ENCODE data around the gene ADCY3. TPM values are rescaled to one million over a fixed set of nuclear protein-coding genes. Genes with fewer than 3 reads are reported as not detected.

ADCY3 gene
- total RNA-seq, 1 experiment from 2014 or later = 25.8 TPM

- no peak for DNase-seq (ENCODE audit: low read depth, low spot score)
- in situ Hi-C loops (cut with HindIII; ENCODE audit: low pct_unique_long_range_greater_than_20kb, low sequenced_read_pairs) = no loop called here
Observed at GRCh38 chr2:24913911-24914310, 6.1 kb downstream of the ADCY3 start.

GRCh38 chr2:24912986-24913385 lies 7.1 kb downstream of the ADCY3 start:
- no peak for DNase-seq (ENCODE audit: low read depth, low spot score)
- in situ Hi-C loops (cut with HindIII; ENCODE audit: low pct_unique_long_range_greater_than_20kb, low sequenced_read_pairs) = no loop called here

DNA sequence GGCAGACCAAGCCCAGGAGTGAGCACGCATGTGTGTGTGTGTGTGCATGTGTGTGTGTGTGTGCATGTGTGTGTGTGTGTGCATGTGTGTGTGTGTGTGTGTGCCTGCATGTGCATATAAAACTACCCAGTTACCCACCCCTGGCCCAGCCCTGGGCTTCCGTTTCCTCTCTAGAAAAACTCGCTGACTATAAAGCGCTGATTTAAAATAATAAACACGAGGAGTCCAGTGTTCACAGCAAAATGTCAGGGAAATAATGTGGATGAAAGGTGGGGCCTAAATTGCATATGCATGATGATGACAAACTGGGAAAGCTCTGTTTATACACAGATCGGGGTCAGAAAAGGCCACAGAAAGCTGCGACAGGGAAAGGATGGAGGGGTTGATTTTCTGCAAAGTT lies 7.5 kb downstream of the ADCY3 start:
- DNase-seq (ENCODE audit: low read depth, low spot score) = no peak
- in situ Hi-C loops (cut with HindIII; ENCODE audit: low pct_unique_long_range_greater_than_20kb, low sequenced_read_pairs) = no loop called here

GRCh38 chr2:24910245-24910644 lies 9.8 kb downstream of the ADCY3 start:
- DNase-seq (ENCODE audit: low read depth, low spot score) = no peak
- in situ Hi-C loops (cut with HindIII; ENCODE audit: low pct_unique_long_range_greater_than_20kb, low sequenced_read_pairs) = no loop called here

- in situ Hi-C loops (cut with HindIII; ENCODE audit: low pct_unique_long_range_greater_than_20kb, low sequenced_read_pairs) = no loop called here
- DNase-seq (ENCODE audit: low read depth, low spot score) = no peak
Observed at GRCh38 chr2:24909555-24910177, 10.4 kb downstream of the ADCY3 start.

- in situ Hi-C loops (cut with HindIII; ENCODE audit: low pct_unique_long_range_greater_than_20kb, low sequenced_read_pairs) = no loop called here
- DNase-seq (ENCODE audit: low read depth, low spot score) = no peak
Observed at GRCh38 chr2:24908461-24908901, 11.6 kb downstream of the ADCY3 start.

GRCh38 chr2:24907116-24907515 lies 12.9 kb downstream of the ADCY3 start:
- in situ Hi-C loops (cut with HindIII; ENCODE audit: low pct_unique_long_range_greater_than_20kb, low sequenced_read_pairs) = no loop called here
- DNase-seq (ENCODE audit: low read depth, low spot score) = no peak

DNA sequence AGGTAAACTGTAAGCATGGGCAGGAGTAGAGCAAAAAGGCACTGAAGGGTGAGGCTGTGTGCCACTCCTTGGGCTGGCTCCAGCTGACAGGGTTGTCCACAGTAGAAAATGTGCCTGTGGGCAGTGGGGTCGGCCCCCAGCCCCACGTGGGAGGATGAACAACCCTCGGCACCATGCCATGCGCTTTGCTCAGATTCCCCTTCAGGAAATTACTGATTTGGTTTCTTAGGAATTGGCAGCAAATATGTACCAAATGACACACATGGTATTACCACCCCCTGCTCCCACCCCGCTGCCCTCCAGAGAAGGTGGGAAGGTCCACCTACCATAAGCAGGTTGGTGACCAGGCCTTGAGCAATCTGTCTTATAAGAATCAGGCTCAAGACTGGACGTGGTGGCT lies 13.6 kb downstream of the ADCY3 start:
- in situ Hi-C loops (cut with HindIII; ENCODE audit: low pct_unique_long_range_greater_than_20kb, low sequenced_read_pairs) = no loop called here
- no peak for DNase-seq (ENCODE audit: low read depth, low spot score)

- no peak for DNase-seq (ENCODE audit: low read depth, low spot score)
- in situ Hi-C loops (cut with HindIII; ENCODE audit: low pct_unique_long_range_greater_than_20kb, low sequenced_read_pairs) = no loop called here
Observed at GRCh38 chr2:24903161-24904103, 16.6 kb downstream of the ADCY3 start.

GRCh38 chr2:24899361-24899910 lies 20.6 kb downstream of the ADCY3 start:
- DNase-seq (ENCODE audit: low read depth, low spot score) = no peak
- in situ Hi-C loops (cut with HindIII; ENCODE audit: low pct_unique_long_range_greater_than_20kb, low sequenced_read_pairs) = no loop called here

GRCh38 chr2:24898122-24899109 lies 21.6 kb downstream of the ADCY3 start:
- no peak for DNase-seq (ENCODE audit: low read depth, low spot score)
- in situ Hi-C loops (cut with HindIII; ENCODE audit: low pct_unique_long_range_greater_than_20kb, low sequenced_read_pairs) = no loop called here

GRCh38 chr2:24894750-24895149 lies 25.3 kb downstream of the ADCY3 start:
- in situ Hi-C loops (cut with HindIII; ENCODE audit: low pct_unique_long_range_greater_than_20kb, low sequenced_read_pairs) = no loop called here
- DNase-seq (ENCODE audit: low read depth, low spot score) = no peak

- in situ Hi-C loops (cut with HindIII; ENCODE audit: low pct_unique_long_range_greater_than_20kb, low sequenced_read_pairs) = no loop called here
- DNase-seq (ENCODE audit: low read depth, low spot score) = no peak
Observed at GRCh38 chr2:24893934-24894333, 26.1 kb downstream of the ADCY3 start.

GRCh38 chr2:24892928-24893327 lies 27.1 kb downstream of the ADCY3 start:
- DNase-seq (ENCODE audit: low read depth, low spot score) = no peak
- in situ Hi-C loops (cut with HindIII; ENCODE audit: low pct_unique_long_range_greater_than_20kb, low sequenced_read_pairs) = no loop called here

DNA sequence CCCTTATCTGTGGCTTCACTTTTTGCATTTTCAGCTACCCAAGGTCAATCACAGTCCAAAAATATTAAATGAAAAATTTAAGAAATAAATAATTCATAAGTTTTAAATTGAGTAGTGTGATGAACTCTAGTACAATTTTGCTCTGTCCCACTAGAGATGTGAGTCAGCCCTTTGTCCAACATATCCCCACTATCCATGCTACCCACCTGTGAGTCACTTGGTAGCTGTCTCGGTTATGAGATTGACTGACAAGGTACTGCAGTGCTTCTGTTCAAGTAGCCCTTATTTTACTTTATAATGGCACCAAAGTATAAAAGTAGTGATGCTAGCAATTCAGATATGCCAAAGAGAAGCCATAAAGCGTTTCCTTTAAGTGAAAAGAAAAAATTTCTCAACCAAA lies 28.8 kb downstream of the ADCY3 start:
- in situ Hi-C loops (cut with HindIII; ENCODE audit: low pct_unique_long_range_greater_than_20kb, low sequenced_read_pairs) = no loop called here
- DNase-seq (ENCODE audit: low read depth, low spot score) = no peak

DNA sequence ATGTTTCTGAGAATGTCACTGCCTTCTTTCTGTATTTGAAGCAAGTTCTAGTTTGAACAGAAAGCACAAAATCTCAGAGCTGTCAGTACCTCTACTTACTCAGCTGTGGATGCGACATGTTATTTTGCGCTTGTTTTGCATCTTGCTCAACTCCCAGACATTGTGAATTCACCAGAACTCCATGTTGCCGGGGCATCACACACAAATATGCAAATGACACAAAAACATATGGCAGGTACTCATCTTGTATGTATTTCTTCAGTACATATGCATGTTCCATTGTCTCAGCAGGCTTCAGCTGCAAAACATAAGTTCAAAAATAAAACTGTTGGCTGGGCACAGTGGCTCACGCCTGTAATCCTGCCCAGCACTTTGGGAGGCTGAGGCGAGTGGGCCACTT lies 30.8 kb downstream of the ADCY3 start:
- DNase-seq (ENCODE audit: low read depth, low spot score) = no peak
- in situ Hi-C loops (cut with HindIII; ENCODE audit: low pct_unique_long_range_greater_than_20kb, low sequenced_read_pairs) = no loop called here

DNA sequence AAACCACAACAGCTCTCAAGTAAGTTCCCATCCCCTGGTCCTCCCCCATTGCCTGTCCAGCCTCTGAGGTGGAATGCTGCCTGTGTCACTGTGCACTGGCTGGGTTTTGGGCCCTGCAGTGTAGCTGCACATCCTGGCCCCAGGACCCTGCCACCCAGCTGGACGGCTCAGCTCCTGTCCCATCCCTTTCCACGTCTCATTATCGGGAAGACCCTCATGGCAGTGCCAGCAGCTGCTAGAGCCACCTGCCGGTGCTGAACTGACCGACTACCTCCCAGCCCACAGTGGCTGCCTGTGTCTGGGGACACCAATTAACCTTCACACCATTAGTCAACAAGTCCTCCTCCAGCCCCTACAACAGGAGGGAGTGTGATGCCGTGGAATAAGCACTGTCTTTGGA lies 31.9 kb downstream of the ADCY3 start:
- no peak for DNase-seq (ENCODE audit: low read depth, low spot score)
- in situ Hi-C loops (cut with HindIII; ENCODE audit: low pct_unique_long_range_greater_than_20kb, low sequenced_read_pairs) = no loop called here

Measured in SK-MEL-5 (cell line).